Measurements from ENCODE around the gene XPC.

DNA sequence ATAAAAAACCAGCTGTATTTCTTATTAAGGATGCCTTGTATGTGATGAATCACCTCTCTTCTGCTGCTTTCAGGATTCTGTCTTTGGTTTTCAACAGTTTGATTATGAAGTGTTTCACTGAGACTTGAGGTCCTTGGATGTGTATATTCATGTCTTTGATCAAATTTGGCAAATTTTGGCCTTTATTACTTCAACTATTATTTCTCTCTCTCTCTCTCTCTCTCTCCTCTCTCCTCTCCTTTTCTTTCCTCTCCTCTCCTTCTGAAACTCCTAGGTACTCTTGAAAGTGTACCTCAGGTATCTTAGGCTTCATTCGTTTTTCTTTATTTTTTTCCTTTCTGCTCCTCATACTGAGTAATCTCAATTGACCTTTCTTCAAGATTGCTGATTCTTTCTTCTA lies 43.5 kb upstream of the XPC start:
- TF ChIP-seq CTCF (IDR thresholded peaks at IDR 0.05) (no peak), POLR2AphosphoS5 (IDR thresholded peaks at IDR 0.05) (no peak)
